GM23338 (cell line): ENCODE data around the gene P2RY4. TPM values are rescaled to one million over a fixed set of nuclear protein-coding genes. Genes with fewer than 3 reads are reported as not detected.

Source experiments
- ATAC-seq: fragments of 200-7000 bp; cut with Tn5 transposase; 3 replicates; pipeline ENCODE4 v1.9.1; 2020
- DNase-seq: peaks from one replicate; pipeline ENCODE4 v3.0.0-alpha.2; 2015; ENCODE audit warnings: low spot score
- H2AFZ ChIP-seq: fragments of 200-600 bp; sonication (generic); 2 replicates; pipeline ENCODE4 v1.8.0; 2016; ENCODE audit warnings: antibody characterized with exemption, mild to moderate bottlenecking, moderate library complexity
- H3F3A ChIP-seq: fragments of 200-600 bp; sonication (generic); replicated peaks from 2 replicates; pipeline ENCODE4 v1.8.0; 2017; ENCODE audit warnings: antibody characterized with exemption, mixed run types, low read depth
- H3K27ac ChIP-seq: fragments of 200-600 bp; sonication (generic); 2 replicates; pipeline ENCODE4 v1.6.1; 2016; ENCODE audit warnings: low read depth
- H3K27me3 ChIP-seq: fragments of 200-600 bp; sonication (generic); 2 replicates; pipeline ENCODE4 v1.8.0; 2016; ENCODE audit warnings: mild to moderate bottlenecking, mixed run types, moderate library complexity; ENCODE audit not compliant: insufficient read depth
- H3K36me3 ChIP-seq: fragments of 200-600 bp; sonication (generic); 2 replicates; pipeline ENCODE4 v1.8.0; 2016; ENCODE audit warnings: mild to moderate bottlenecking; ENCODE audit not compliant: insufficient read depth
- H3K4me1 ChIP-seq: fragments of 200-600 bp; sonication (generic); 2 replicates; pipeline ENCODE4 v1.8.0; 2016; ENCODE audit warnings: mild to moderate bottlenecking, moderate library complexity; ENCODE audit not compliant: insufficient read depth
- H3K4me2 ChIP-seq: fragments of 200-600 bp; sonication (generic); 2 replicates; pipeline ENCODE4 v1.7.1; 2017; ENCODE audit warnings: mixed run types
- H3K4me3 ChIP-seq: fragments of 200-600 bp; sonication (generic); 2 replicates; pipeline ENCODE4 v1.6.1; 2016; ENCODE audit warnings: mixed run types
- H3K79me2 ChIP-seq: fragments of 200-600 bp; sonication (generic); replicated peaks from 2 replicates; pipeline ENCODE4 v1.8.0; 2017; ENCODE audit warnings: mild to moderate bottlenecking; ENCODE audit not compliant: insufficient read depth
- H3K9me2 ChIP-seq: fragments of 200-600 bp; sonication (generic); 2 replicates; pipeline ENCODE4 v1.8.0; 2017; ENCODE audit not compliant: insufficient read depth
- H4K20me1 ChIP-seq: fragments of 200-600 bp; sonication (generic); replicated peaks from 2 replicates; pipeline ENCODE4 v1.8.0; 2017; ENCODE audit warnings: mild to moderate bottlenecking; ENCODE audit not compliant: insufficient read depth
- H3K27ac Mint-ChIP-seq: 2 replicates; pipeline ENCODE4 v1.8.0; 2020; ENCODE audit warnings: inconsistent platforms, mild to moderate bottlenecking, moderate library complexity, mixed read lengths
- H3K27me3 Mint-ChIP-seq: 3 replicates; pipeline ENCODE4 v1.8.0; 2022; ENCODE audit warnings: low read depth, mild to moderate bottlenecking, moderate library complexity, mixed read lengths, inconsistent platforms; ENCODE audit not compliant: insufficient read depth, poor library complexity
- H3K36me3 Mint-ChIP-seq: 3 replicates; pipeline ENCODE4 v1.8.0; 2021; ENCODE audit warnings: low read depth, mild to moderate bottlenecking, inconsistent platforms, moderate library complexity, mixed read lengths
- H3K4me1 Mint-ChIP-seq: 3 replicates; pipeline ENCODE4 v1.8.0; 2020; ENCODE audit warnings: mild to moderate bottlenecking, inconsistent platforms, mixed read lengths
- H3K4me3 Mint-ChIP-seq: 3 replicates; pipeline ENCODE4 v1.8.0; 2021; ENCODE audit warnings: moderate library complexity, mild to moderate bottlenecking, inconsistent platforms, mixed read lengths
- H3K9me3 Mint-ChIP-seq: 3 replicates; pipeline ENCODE4 v1.8.0; 2020; ENCODE audit warnings: moderate library complexity, mild to moderate bottlenecking, inconsistent platforms, mixed read lengths
- CREB1 ChIP-seq: fragments of 250-450 bp; sonication (Bioruptor Pico); IDR thresholded peaks from 2 replicates; pipeline ENCODE4 v1.5.0; 2020; ENCODE audit warnings: low read depth, mild to moderate bottlenecking, moderate library complexity
- CTCF ChIP-seq, 2 experiments: fragments of 200-600 bp in 1 of 2; sonication (generic) in 1 of 2; conservative IDR thresholded peaks; 2 replicates each; pipeline versions ENCODE4 v1.5.1 to v1.6.1; 2016 to 2017; ENCODE audit warnings: antibody characterized with exemption in 2 of 2, low read depth in 2 of 2, mild to moderate bottlenecking in 2 of 2, moderate library complexity in 1 of 2
- ETS1 ChIP-seq: IDR thresholded peaks from 2 replicates; pipeline ENCODE4 v1.6.1; 2016; ENCODE audit warnings: antibody characterized with exemption
- EZH2 ChIP-seq: fragments of 200-600 bp; sonication (generic); IDR thresholded peaks from one replicate; pipeline ENCODE4 v1.8.0; 2017; ENCODE audit warnings: antibody characterized with exemption, mild to moderate bottlenecking, low read depth; ENCODE audit not compliant: unreplicated experiment
- POLR2AphosphoS5 ChIP-seq: IDR thresholded peaks from 2 replicates; pipeline ENCODE4 v1.6.1; 2016; ENCODE audit warnings: antibody characterized with exemption, low read depth
- REST ChIP-seq: IDR thresholded peaks from one replicate; pipeline ENCODE4 v1.6.1; 2018; ENCODE audit warnings: antibody characterized with exemption; ENCODE audit not compliant: unreplicated experiment
- STAT1 ChIP-seq: IDR thresholded peaks from one replicate; pipeline ENCODE4 v1.6.1; 2016; ENCODE audit warnings: antibody characterized with exemption; ENCODE audit not compliant: unreplicated experiment
- ZNF462 ChIP-seq: fragments of 250-450 bp; sonication (Bioruptor Pico); IDR thresholded peaks from 2 replicates; pipeline ENCODE4 v1.5.0; 2020; ENCODE audit warnings: mild to moderate bottlenecking, moderate library complexity
- polyA plus RNA-seq: library from polyadenylated mRNA; unstranded; fragments of >200 nt; fragmentation: Nextera tagmentation; extraction: Ambion mirVana; gene quantifications from 2 replicates; pipeline ENCODE4 v1.2.1, GENCODE V29; 2016
- total RNA-seq: library from RNA; depleted of rRNA; stranded (reverse); fragments of >200 nt; shearing (Covaris generic); gene quantifications from 2 replicates; pipeline ENCODE4 v1.2.3, GENCODE V29; 2014

P2RY4 gene
- total and polyA plus RNA-seq, 2 experiments from 2014 or later = 0.73 TPM; not detected in 1

GRCh38 chrX:70264784-70265183, 4.8 kb upstream of the P2RY4 start:
- no peaks in the 10 kb centered on the region for H3K9me2 ChIP-seq
- no peak overlapping the region for H3K4me2 ChIP-seq
- DNase-seq = peak; percentile 21
- H3K4me3 Mint-ChIP-seq = no peak overlapping the region
- no peaks in the 10 kb centered on the region for H3F3A ChIP-seq
- no peak overlapping the region for H2AFZ ChIP-seq
- ATAC-seq = no peak
- no peaks in the 10 kb centered on the region for H3K79me2 ChIP-seq
- no peak overlapping the region for H3K27ac Mint-ChIP-seq
- H3K4me1 Mint-ChIP-seq = peaks cover 8% of the 10 kb centered on the region
- H3K4me3 ChIP-seq = no peak overlapping the region
- no peaks in the 10 kb centered on the region for H3K36me3 ChIP-seq
- no peaks in the 10 kb centered on the region for H3K9me3 Mint-ChIP-seq
- H3K36me3 Mint-ChIP-seq = no peaks in the 10 kb centered on the region
- no peak overlapping the region for H3K27ac ChIP-seq
- no peaks in the 10 kb centered on the region for H3K4me1 ChIP-seq
- peaks cover 2% of the 10 kb centered on the region for H3K27me3 Mint-ChIP-seq
- no peaks in the 10 kb centered on the region for H4K20me1 ChIP-seq
- TF ChIP-seq CREB1 (no peak), EZH2 (no peak), ETS1 (no peak), STAT1 (no peak), REST (peak; percentile 70), POLR2AphosphoS5 (no peak), CTCF (conservative IDR thresholded peaks at IDR 0.05; ENCODE audit: low read depth in 2 of 2) (no peak), ZNF462 (CRISPR knock-in tag) (no peak)
- H3K27me3 ChIP-seq = no peaks in the 10 kb centered on the region
